Endothelial cell of hepatic sinusoid (primary cell): ENCODE measurements around the gene PARD3B.

Experiments
- in situ Hi-C: cut with HindIII; loops from 2 replicates; pipeline ENCODE4 v1.10.0; 2017; ENCODE audit warnings: low sequenced_read_pairs

Gene PARD3B

DNA sequence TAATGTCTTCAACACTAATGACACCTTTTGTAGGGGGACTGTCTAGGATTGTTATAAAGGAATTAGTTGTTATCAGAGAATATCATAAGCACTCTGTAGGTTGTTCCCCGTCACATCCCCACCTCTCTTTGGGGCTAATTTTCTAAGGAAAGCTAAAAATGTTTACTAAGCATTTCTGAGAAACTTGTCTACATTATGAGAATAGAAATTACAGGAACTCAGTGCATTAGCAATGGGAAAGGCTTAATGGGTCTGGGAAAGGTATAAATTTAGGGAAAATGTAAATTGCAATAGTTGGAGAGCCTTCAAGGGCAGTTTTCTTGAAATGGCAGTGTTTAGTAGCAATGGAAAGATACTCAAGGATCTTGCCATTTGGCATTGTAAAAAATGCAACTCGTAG is 879.8 kb downstream of the PARD3B start:
- in situ Hi-C loops: no loop called here

DNA sequence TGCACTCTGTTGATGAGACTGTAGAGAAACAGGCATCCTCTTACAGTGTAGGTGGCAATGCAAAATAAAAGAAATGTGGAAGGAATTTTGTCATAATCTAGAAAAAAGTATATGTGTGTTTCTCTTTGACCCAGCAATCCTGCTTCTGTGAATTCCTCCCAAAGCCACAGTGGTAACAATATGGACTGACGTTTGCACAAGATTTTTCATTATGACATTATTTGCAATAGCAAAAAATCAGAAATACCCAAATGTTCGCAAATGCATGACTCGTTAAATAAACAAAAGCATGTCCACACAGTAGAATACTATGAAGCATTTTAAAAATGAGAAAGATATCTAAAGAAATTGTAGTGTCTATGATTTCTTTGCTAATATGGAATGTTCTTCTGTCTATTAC is 881.8 kb downstream of the PARD3B start:
- in situ Hi-C loops: no loop called here

DNA sequence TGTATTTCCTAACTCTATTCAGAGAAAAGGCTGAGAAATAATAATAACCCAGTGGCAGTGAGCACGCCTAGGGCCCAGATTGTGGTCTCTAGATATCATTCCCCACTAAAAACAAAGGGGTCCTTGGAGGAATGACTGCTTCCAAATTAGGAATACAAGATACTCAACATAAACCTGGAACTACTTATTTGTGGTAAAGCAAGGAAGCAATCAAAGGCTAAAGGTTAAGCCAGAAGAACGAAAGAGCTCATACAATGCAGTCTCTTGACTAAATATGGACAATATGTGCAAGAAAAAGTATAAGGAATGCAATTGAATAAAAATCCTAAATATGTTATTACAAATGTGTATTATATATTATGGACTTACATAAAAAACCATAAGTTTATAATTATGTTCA is 883.5 kb downstream of the PARD3B start:
- in situ Hi-C loops: no loop called here

DNA sequence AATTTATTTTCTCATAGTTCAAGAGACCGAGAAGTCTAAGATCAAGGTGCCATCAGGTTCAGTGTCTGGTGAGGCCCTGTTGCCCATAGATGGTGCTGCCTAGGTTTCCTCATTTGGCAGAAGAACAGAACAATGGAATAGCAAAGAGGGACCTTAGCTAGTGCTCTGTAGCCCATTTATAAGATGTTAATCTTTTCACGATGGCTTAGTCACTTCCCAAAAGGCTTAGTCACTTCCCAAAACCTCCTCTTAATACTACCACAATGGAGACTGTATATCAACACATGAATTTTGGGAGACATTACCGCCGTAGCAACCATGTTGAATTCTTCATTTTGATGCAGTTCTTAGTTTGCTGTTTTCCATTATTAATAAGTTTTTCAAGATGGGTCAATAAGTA is 890.7 kb downstream of the PARD3B start:
- in situ Hi-C loops: loop anchor here (5.0 kb wide), 1 partner anchor 46 kb away; no protein-coding TSS in a partner anchor

DNA sequence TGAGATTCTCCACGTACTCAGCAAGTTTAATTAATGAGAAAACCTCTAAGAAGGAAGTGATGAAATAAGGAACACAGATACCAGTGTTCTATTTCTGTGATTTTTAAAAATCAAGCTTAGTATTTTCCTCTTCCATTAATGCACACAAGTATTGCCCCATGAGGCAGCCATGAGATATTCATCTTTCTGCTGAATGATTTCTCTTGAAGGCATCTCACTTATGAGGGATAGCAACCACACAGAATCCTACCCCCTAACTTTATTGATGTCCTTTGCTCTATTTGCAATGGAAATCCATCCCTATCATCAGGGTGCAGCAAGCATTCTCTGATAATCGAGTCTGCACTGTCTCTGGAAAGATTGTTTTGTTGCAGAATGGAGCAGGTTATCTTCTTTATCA is 893.0 kb downstream of the PARD3B start:
- in situ Hi-C loops: loop anchor here (5.0 kb wide), 1 partner anchor 44 kb away; no protein-coding TSS in a partner anchor

DNA sequence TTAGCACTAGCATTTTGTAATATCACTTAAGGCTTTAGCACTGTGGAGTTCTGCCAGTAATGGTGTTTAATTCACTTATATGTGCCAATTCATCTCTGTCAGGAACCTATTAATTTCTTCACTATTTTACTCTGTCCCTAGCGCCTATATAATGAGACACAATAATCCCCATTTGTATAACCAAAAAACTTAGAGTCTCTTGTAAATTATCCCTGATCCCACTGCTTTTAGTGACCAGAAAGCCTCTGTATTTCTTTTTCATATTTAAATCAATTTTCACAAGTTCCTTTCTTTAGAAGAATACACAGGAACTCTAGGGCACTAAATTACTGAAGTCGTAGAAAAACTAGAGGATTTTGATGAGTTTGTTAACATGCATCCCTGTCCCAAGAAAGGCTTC is 894.3 kb downstream of the PARD3B start:
- in situ Hi-C loops: loop anchor here (5.0 kb wide), 1 partner anchor 43 kb away; no protein-coding TSS in a partner anchor

DNA sequence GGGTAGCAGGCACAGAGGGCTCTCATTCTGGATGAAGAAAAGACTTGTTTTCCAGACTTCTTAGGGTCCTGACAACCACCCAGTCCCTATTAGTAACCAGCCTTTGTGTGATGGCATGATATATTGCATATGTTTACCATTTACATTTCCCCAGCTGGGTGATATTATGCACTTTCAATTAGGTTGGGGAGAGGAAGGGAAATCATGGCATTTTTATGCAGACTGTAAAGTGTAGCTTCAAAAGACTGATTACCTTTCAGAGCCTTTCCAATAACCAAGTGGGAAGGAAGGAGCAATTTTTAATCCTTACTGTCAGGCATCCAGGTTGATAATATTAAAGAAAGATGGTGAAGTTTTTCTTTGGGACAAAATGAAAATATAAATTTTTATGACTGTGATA is 896.2 kb downstream of the PARD3B start:
- in situ Hi-C loops: no loop called here

DNA sequence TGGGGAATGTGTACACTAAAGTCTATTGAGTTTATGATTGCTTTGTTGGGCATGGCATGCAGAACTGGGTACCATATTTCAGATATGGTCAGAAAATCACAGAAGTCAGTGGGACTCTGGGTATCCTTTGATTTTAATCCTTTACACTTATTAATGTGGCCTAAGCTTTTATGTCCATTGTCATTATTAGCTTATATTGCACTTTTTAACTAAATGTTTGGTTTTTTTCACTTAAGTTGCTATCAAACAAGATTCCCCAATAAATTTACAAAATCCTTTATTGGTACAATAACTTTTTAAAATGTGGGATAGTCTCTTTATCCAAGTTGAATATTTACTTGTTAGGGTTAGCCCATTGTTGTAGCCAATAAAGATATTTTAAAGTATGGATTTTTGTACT is 902.9 kb downstream of the PARD3B start:
- in situ Hi-C loops: no loop called here

DNA sequence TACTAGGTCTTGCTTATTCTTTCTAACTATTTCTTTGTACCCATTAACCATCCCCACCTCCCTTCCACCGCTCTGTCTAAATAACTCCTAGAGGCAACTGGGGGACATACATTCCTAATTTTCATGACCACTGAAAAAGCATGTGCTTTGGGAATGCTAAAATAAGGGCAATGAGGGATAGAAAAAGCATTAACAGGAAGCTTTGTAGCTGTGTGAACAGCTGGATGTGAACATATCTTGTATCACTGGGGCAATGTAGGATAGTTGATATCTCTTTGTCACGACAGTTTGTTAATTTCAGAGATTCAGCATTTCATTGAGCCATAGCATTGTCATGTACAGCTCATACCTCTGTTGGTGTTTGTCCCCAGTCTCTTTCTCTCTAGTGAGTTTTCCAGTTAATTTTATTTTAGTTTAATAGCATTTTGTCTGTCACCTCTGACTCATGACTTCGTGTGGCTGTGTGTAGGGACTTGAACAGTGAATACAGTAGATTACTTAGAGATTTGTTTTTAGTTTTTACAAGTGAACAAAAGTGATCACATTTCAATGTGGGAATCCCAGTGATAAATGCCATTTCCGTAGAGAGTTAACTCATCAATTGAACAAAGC is 906.7 kb downstream of the PARD3B start:
- in situ Hi-C loops: no loop called here

DNA sequence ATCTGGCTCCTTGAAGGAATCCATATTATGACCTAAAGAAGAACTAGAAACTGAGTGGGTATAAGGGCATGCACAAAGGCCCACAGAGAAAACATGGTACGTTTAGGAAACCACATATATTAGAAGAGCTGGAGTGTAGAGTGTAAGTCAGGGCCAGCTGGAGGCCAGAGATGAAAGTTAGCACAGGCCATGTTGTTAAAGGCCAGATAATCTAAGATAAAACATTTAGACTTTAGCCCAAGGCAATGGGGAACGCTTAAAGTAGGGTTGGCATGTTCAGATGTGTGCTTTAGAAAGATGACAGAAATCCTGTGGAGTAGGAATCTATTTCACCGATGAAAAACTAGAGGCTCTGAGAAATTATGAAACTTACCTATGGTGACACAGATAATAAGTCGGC is 907.9 kb downstream of the PARD3B start:
- in situ Hi-C loops: no loop called here

DNA sequence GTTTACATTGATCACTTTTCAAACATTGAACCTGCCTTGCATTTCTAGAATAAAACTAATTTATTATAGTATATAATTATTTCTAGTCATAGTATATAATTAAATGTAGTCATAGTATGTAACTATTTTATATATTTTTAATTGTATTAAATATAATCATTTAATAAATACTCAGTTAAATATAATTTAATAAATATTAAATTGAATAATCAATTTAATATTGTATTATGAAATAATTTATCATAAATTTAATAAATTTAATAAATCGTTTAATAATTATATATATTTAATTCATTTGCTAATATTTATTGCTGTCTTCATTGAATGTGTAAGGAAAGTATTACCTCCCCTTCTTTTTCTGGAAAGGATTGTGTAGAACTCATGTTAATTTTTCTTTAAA is 911.4 kb downstream of the PARD3B start:
- in situ Hi-C loops: no loop called here

DNA sequence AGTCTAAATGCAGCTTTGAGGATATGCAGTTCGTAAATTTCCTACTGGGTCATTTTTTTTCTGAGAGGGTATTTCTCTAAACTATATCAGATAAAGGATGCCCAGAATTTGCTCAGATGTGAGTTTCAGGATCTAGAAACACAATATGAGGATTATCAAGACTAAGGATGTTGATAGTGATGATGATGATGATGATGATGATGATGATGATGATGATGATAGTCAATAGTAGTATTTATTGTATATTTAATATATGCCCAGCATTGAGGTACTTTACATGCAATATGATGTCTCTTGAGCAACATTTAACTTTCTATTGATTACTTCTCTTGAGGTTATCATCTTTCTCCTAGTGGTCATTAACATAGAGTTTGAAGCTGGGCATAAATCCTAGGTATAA is 914.9 kb downstream of the PARD3B start:
- in situ Hi-C loops: no loop called here

DNA sequence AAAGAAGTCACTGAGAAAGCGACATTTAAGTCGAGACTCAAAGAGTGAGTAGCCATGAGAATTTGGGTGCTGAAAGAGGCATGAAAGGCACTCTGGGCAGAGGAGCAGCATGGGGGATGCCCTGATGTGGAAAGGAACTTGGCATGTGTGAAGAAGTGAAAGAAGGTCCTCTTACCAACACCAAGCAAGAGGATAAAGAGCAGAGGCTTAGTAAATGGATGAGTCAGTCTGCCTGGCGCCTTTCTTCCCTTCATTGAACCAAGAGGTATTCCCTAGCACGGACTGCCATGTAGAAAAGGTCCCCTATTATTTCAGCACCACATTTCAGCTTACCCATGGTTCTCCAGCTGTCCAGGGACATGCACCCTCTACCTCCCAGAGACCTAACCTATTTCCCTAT is 915.9 kb downstream of the PARD3B start:
- in situ Hi-C loops: no loop called here

DNA sequence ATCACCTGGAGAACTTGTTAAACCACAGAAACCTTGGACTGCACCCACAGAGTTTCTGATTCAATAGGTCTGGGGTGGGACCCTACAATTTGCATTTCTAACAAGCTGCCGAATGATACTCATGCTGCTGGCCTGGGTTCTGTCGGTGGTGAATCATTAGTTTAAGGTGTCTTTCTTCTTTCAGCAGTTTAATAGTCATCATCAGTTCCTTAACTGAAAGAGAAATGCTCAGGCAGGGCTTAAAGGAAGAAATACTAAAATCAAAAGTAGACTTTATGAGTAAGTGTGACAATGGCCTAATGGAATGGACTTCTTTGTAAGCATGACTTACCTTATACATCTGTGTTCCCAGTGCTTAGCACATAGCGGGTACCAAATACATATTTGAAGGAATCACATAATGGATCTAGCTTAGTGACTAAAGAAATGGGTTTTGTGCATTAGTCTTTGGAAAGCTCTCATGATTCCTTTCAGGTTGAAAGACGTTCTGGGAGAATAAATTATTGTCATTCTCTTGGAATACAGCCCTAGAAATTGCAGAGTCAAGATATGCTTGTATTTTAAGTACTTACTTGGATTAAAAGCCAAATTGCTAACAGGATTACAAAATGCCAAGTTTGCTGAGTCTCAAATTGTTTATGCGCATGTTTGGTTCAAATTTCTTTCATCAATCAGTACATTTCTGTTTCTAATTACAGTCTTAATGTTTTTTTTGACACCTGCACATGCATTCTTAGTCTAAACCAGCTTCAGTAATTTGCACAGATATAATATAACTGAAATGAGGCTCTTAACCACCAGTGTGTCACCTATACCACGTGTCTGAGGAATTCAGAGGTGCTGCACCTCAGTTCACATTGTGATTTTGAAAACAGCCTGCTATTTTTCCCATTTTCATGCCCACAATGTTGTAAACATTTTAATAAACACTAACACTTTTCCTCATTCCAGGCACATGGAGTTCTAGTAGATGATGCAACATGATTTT is 916.7 kb downstream of the PARD3B start:
- in situ Hi-C loops: no loop called here

DNA sequence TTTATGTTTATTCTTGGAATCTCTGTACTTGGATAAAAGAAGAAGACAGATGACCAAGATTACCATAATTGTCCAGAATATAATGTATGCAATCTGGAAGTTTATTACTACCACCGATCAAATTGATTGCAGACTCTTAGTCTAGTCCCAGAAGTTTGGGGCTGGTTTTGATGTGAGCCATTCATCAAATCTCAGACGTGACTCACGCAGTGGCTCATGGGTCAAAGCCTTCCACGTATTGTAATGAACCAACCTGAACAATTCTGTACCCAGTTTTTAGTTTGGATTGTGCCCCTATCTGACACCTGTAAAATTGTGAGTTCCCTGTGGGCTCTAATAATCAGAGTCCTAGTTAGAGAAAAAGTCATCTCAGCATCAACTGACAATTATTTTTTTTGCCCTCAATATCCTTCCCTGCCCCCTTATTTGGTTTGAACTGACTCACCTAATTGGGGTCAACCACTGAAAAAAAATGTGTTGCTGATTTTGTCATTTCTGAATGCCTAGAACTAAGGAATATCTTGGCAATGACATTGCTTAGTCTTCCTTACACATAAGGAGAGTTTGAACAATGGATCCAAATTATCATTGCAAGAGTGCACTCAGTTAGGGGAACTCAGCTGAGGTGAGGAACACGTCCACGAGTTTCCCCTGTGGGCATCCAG is 917.5 kb downstream of the PARD3B start:
- in situ Hi-C loops: no loop called here

DNA sequence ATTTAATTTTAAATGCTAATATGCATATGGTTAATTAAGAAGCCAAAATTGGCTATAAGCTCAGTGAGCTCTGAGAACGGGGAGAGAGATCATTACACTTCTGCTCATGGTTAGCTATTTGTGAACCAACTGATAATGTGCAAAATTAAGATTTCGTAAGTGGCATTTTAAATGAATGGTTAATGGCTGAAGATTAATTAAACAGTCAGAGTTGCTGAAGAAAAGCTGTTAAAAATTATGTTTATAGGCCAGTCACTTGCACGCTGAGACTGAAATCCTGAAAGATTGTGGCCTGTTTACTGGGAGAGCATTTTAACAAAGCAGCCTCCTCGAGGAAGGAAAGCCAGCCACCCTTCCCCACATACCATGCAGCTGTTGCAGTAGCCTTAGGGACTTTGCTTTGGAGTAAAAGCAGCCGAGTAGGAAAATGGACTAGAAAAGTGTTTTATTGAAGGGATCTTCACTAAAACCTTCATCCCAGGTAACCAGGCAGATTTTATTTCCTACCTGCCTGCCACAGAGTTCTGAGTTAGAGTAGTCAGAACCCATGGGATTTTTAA is 918.3 kb downstream of the PARD3B start:
- in situ Hi-C loops: no loop called here

DNA sequence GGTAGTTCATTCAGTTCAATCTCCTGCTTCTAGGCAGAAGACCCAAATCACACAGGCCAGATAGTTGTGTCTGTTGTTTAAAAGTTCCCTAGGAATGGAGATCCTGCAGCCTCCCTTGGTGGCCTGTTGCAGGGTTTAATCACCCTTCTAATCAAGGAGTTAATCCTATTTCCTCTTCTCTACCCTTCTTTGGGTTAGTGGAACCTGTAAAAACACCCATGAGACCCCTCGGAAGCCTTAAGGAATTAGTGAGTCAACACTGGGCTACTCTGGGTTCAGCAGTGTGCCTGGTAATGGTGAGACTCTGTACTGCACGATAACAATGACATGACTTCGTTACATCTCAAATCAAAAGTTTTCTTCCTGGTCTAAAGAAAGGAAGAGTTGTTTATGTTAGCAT is 919.4 kb downstream of the PARD3B start:
- in situ Hi-C loops: loop anchor here (5.0 kb wide), 1 partner anchor 53 kb away; no protein-coding TSS in a partner anchor

DNA sequence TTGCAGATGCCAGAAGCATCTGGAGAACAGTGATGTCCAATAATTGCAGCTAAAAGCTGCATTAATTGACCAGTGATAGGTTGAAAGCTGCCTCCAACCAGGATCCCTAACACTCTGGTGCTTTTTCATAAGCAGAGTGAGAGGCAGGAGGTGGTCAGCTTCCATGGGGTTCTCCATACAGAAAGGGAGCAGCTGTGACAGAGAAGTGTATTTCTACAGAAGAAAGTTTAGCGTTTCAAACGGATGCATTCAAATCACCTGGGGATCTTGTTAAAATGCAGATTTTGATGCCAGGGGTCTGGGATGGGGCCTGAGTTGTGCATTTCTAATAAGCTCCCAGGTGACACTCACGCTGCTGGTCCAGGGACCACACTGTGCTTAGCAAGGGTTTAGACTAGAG is 920.5 kb downstream of the PARD3B start:
- in situ Hi-C loops: loop anchor here (5.0 kb wide), 1 partner anchor 52 kb away; no protein-coding TSS in a partner anchor

DNA sequence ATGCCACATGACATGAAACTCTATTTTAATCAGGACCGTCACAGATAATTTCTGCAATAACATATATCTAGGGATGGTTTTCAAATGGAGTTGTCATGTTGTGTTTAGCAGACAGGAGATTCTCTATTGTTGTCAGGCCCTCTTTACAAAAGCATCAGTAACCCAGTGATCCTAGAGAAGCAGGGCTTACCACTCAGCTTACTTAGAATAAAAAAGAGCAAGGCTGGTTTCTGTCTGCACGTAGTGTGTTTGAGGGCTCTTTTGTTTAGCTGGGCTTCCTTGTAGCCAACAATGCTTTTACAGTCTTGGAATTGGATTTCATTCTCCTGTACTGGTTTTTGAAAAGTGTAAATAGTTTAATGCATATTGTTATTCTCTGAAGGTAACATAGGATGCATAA is 926.5 kb downstream of the PARD3B start:
- in situ Hi-C loops: no loop called here

DNA sequence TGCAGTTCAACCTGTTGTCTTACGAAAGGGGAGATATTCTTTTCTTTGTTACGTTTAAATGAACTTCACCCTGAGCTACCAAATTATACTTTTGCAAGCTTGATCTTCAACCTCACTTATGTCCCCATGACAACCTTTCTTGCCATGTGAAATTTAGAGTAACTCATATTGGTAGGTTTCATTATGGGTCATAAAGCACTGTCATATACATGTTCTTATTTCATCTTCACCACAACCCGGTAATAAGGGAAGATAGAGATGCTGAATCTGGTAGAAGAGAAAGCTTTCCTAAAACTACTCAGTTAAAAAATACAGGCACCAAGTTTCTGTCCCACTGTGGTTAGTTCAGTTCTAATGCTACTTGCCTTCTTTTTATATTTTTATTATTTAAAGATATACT is 928.5 kb downstream of the PARD3B start:
- in situ Hi-C loops: no loop called here

DNA sequence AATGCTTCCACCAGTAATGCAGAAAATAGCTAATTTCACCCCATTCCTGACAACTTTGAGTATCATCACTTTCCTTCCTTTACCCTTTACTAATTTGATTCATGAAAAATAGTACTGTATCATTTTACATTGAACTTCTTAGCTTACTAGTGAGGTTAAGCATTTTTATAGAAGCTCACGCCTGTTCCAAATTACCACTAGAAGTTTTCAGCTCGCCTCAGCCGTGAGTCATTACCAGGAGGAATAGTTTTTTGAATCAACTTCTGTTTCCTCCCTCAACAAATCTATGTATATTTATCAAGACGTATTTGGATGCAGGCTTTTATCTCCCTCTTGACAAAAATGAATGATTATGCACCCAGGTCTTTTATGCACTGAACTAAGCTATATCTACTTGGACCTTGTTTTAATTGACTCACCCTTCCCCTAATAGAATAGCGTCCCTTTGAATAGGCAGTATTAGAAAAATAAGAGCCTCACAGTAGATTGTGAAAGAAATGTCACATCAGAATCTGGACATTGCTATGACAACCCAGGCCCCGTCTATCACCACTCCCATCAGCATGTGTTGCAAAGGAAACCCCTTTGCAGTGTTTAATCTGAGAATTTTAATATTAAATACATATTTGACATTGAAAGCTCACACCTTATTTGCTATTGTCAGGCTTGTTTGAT is 929.6 kb downstream of the PARD3B start:
- in situ Hi-C loops: no loop called here
